CD4-positive, CD25-positive, alpha-beta regulatory T cell (primary cell): ENCODE data around the gene P3H4. TPM values are rescaled to one million over a fixed set of nuclear protein-coding genes. Genes with fewer than 3 reads are reported as not detected.

Experiments used
- ATAC-seq, 2 donors: fragments of 150-1000 bp; cut with Tn5 transposase; one replicate each; pipeline ENCODE4 v1.10.0; 2021; ENCODE audit warnings: low read depth in 2 of 2, moderate number of reproducible peaks in 2 of 2, moderate library complexity in 1 of 2
- DNase-seq, 3 donors: peaks; one replicate each; pipeline versions ENCODE4 v3.0.0 to v3.0.0-alpha.2; 2012 to 2022; ENCODE audit warnings: mixed read lengths in 1 of 3
- H3K27ac ChIP-seq: one replicate; pipeline ENCODE4 v1.7.0; 2013; ENCODE audit warnings: mild to moderate bottlenecking, low read length; ENCODE audit not compliant: insufficient read depth, poor library complexity, severe bottlenecking
- H3K27me3 ChIP-seq: one replicate; pipeline ENCODE4 v1.7.0; 2013; ENCODE audit warnings: low read length; ENCODE audit not compliant: control insufficient read depth, insufficient read depth
- H3K36me3 ChIP-seq: one replicate; pipeline ENCODE4 v1.7.0; 2013; ENCODE audit warnings: mild to moderate bottlenecking, low read length, moderate library complexity; ENCODE audit not compliant: control insufficient read depth, insufficient read depth
- H3K4me1 ChIP-seq: 2 replicates; pipeline ENCODE4 v1.7.0; 2013; ENCODE audit warnings: mild to moderate bottlenecking, low read length; ENCODE audit not compliant: insufficient read depth, control insufficient read depth, poor library complexity, severe bottlenecking
- H3K4me3 ChIP-seq: one replicate; pipeline ENCODE4 v1.7.0; 2013; ENCODE audit warnings: low read depth, mild to moderate bottlenecking, low read length, moderate library complexity
- H3K9me3 ChIP-seq, 2 experiments: 1 replicate in 1 of 2; 2 replicates in 1 of 2; pipeline ENCODE4 v1.7.0; 2013; ENCODE audit warnings: low read length in 2 of 2, mild to moderate bottlenecking in 1 of 2, moderate library complexity in 1 of 2; ENCODE audit not compliant: control insufficient read depth in 2 of 2
- H3K27ac Mint-ChIP-seq, 3 donors: one replicate each; pipeline ENCODE4 v1.8.0; 2020 to 2022; ENCODE audit warnings: mild to moderate bottlenecking in 3 of 3, mixed read lengths in 3 of 3, moderate library complexity in 2 of 3
- H3K27me3 Mint-ChIP-seq: one replicate; pipeline ENCODE4 v1.8.0; 2022; ENCODE audit warnings: mild to moderate bottlenecking, mixed read lengths
- H3K36me3 Mint-ChIP-seq: one replicate; pipeline ENCODE4 v1.8.0; 2020; ENCODE audit warnings: mixed read lengths
- H3K4me1 Mint-ChIP-seq, 4 donors: one replicate each; pipeline ENCODE4 v1.8.0; 2020 to 2022; ENCODE audit warnings: mixed read lengths in 4 of 4, mild to moderate bottlenecking in 1 of 4
- H3K4me3 Mint-ChIP-seq, 4 donors: one replicate each; pipeline ENCODE4 v1.8.0; 2020 to 2022; ENCODE audit warnings: mild to moderate bottlenecking in 4 of 4, mixed read lengths in 4 of 4, moderate library complexity in 3 of 4
- H3K9me3 Mint-ChIP-seq, 7 donors: one replicate each; pipeline ENCODE4 v1.8.0; 2020 to 2022; ENCODE audit warnings: mixed read lengths in 7 of 7, mild to moderate bottlenecking in 3 of 7, moderate library complexity in 2 of 7
- polyA plus RNA-seq, 4 donors: library from polyadenylated mRNA; unstranded; fragments of 300-500 nt; fragmentation: Illumina TruSeq; gene quantifications; one replicate each; pipeline ENCODE4 v1.2.3, GENCODE V29; 2021
- total RNA-seq: library from RNA; stranded (reverse); gene quantifications from one replicate; pipeline ENCODE4 v1.2.3, GENCODE V29; 2022

The P3H4 gene
- total and polyA plus RNA-seq, 5 donors from 2014 or later = 0.59 to 2.9 (median 2.5) TPM

- H3K4me3 ChIP-seq = no peak overlapping the region
- ATAC-seq (no peak), DNase-seq (no peak)
- Mint-ChIP-seq H3K27ac (no peak overlapping the region), H3K4me3 (peak overlapping the region in 2 of 4 donors; percentile 57 to 69), H3K36me3 (no peaks in the 10 kb centered on the region), H3K4me1 (peaks cover 0 to 30% (median 8%) of the 10 kb centered on the region in 4 donors), H3K9me3 (no peaks in the 10 kb centered on the region), H3K27me3 (peaks cover 27% of the 10 kb centered on the region)
- H3K9me3 ChIP-seq = no peaks in the 10 kb centered on the region
- H3K27ac ChIP-seq = no peak overlapping the region
- peaks cover 31% of the 10 kb centered on the region for H3K4me1 ChIP-seq
- no peaks in the 10 kb centered on the region for H3K36me3 ChIP-seq
- H3K27me3 ChIP-seq = no peaks in the 10 kb centered on the region
Measured at GRCh38 chr17:41814195-41814594, 2.4 kb upstream of the P3H4 start.

DNA sequence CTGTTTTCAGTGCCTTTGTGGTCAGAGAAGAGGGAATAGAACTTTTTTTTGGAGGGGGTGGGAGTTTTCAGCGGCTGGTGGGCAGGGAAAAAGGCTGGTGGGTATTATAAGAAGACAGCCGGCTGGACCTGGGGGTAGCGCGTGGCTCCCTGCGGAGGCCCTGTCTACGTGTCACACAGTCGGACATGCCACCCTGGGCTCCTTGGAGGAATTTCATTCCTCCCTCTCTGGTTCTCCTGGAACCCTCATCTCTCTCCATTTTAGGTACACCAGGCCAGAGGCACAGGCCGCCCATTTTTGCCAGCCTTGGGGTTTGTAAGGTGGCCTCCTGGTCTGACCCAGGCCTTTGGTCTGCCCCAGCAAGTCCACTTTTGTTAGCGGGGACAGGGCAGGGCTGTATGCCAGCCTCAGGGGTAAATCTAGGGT lies 2.0 kb upstream of the P3H4 start:
- Histone ChIP-seq H3K4me3 (no peak overlapping the region), H3K4me1 (peaks cover 31% of the 10 kb centered on the region), H3K36me3 (no peaks in the 10 kb centered on the region), H3K27me3 (no peaks in the 10 kb centered on the region), H3K9me3 (no peaks in the 10 kb centered on the region), H3K27ac (no peak overlapping the region)
- ATAC-seq (no peak), DNase-seq (no peak)
- H3K4me3 Mint-ChIP-seq = peak overlapping the region; percentile 66 to 84 (median 74)
- peak overlapping the region in 1 of 3 donors; percentile 63 for H3K27ac Mint-ChIP-seq
- H3K36me3 Mint-ChIP-seq = no peaks in the 10 kb centered on the region
- H3K27me3 Mint-ChIP-seq = peaks cover 27% of the 10 kb centered on the region
- peaks cover 0 to 30% (median 8%) of the 10 kb centered on the region in 4 donors for H3K4me1 Mint-ChIP-seq
- no peaks in the 10 kb centered on the region for H3K9me3 Mint-ChIP-seq

DNA sequence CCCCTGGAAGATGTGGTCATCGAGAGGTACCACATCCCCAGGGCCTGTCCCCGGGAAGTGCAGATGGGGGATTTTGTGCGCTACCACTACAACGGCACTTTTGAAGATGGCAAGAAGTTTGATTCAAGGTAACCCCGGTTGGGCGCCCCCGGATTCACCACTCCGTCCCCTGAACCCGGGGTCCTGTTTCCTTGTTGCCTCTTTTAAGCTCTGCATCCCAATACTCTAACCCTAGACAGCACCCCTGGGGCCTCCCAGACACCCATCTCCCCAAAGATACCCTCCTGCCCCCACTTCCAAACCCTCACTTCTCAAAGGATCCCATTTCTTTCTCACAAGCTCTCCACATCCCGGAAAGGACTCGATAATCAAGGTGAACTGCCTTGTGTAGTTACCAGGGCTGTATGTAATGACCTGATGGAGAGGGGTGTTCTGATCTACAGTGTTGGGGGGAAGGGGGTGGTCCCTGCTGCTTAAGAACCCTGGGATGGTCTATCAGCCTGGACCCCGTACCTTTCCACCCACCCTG lies 1.5 kb upstream of the P3H4 start:
- Mint-ChIP-seq H3K4me1 (peaks cover 0 to 30% (median 8%) of the 10 kb centered on the region in 4 donors), H3K9me3 (no peaks in the 10 kb centered on the region), H3K27me3 (peaks cover 27% of the 10 kb centered on the region), H3K36me3 (no peaks in the 10 kb centered on the region), H3K4me3 (peak overlapping the region; percentile 66 to 84 (median 74)), H3K27ac (peak overlapping the region; percentile 36 to 63 (median 56))
- DNase-seq = no peak
- Histone ChIP-seq H3K27ac (no peak overlapping the region), H3K4me3 (no peak overlapping the region), H3K36me3 (no peaks in the 10 kb centered on the region), H3K27me3 (no peaks in the 10 kb centered on the region), H3K4me1 (peaks cover 31% of the 10 kb centered on the region), H3K9me3 (no peaks in the 10 kb centered on the region)
- ATAC-seq = no peak

DNA sequence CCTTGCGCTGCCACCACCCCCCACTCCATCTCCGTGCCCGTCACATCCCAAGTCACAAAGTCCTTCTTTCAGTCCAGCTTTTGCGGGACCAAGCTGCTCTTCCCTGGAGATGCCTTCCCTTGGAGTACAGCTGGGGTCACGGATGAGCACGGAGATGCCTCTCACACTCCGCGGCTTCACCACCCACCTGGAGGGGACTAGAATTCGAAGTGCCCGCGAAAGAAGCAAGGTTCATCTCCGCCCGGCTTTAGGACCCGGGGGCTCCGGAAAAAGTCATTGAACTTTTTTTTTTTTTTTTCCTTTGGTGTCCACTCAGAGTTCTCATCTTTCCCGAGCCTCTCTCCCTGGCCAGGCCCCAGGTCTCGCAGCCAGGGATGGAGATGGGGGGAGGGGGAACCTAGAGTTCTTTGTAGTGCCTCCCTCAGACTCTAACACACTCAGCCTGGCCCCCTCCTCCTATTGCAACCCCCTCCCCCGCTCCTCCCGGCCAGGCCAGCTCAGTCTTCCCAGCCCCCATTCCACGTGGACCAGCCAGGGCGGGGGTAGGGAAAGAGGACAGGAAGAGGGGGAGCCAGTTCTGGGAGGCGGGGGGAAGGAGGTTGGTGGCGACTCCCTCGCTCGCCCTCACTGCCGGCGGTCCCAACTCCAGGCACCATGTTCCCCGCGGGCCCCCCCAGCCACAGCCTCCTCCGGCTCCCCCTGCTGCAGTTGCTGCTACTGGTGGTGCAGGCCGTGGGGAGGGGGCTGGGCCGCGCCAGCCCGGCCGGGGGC lies 817 bp upstream of the P3H4 start, which contains the start of gene FKBP10:
Gene FKBP10, plus strand, starts transcription at position 624 of the 771 bp plus-strand sequence. Its CDS starts 31 bp downstream, at position 655.
- DNase-seq (peak in 2 of 3 donors; percentile 32 to 47), ATAC-seq (no peak)
- no peaks in the 10 kb centered on the region for H3K36me3 ChIP-seq

DNA sequence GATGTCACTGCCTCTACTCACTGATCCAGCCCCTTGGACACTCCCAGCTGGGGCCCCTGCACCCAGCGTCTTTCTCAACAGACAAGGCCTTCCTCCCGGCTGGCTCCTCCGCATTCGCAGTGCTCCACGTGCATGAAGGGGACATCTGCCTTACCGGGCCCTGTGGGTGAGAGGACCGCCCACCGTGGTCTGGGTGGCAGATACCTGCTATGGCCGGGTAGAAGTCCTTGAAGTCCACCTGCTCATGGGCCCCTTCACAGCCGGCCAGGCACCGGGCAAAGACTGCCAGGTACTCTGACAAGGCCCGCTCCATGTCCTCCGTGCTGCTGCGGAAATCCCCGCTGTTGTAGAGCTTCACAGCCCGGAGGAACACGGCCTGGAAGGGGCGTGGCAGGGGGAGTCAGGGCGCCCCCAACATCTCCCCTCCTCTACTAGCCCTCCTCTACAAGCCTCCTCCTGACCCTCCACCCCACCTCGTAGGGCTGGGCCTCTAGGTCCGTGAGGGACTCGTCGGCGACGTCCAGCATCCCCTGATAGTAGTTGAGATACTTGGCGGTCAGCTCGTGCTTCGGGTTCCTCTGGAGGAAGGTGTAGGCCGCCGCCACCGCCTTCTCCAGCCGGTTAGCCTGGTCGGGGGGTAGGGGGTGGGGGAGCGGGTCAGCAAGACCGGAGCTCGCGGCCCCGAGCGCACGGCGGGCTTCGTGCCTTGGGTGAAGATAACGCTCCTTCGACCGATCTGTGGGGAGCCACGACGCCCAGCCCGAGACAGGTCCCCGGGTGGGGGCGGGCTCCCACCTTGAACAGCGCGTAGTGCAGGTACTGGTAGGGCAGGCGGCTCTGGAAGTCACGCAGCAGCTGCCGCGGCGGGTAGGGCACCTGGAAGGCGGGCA lies 845 bp downstream of the P3H4 start:
- Mint-ChIP-seq H3K27ac (peak overlapping the region in 1 of 3 donors; percentile 45), H3K4me1 (peaks cover 0 to 30% (median 8%) of the 10 kb centered on the region in 4 donors), H3K27me3 (peaks cover 27% of the 10 kb centered on the region), H3K9me3 (no peaks in the 10 kb centered on the region), H3K4me3 (peak overlapping the region; percentile 77 to 88 (median 82)), H3K36me3 (no peaks in the 10 kb centered on the region)
- Histone ChIP-seq H3K4me1 (peaks cover 31% of the 10 kb centered on the region), H3K27me3 (no peaks in the 10 kb centered on the region), H3K36me3 (no peaks in the 10 kb centered on the region), H3K9me3 (no peaks in the 10 kb centered on the region), H3K27ac (no peak overlapping the region), H3K4me3 (peak overlapping the region; percentile 26)
- no peak for DNase-seq
- ATAC-seq = peak; percentile 35 to 39

More for the DNA sequence above, 817 bp upstream of the P3H4 start, which contains the start of gene FKBP10:
- no peaks in the 10 kb centered on the region for H3K9me3 ChIP-seq
- peaks cover 31% of the 10 kb centered on the region for H3K4me1 ChIP-seq
- H3K4me3 ChIP-seq = peak within 1 kb of the TSS; percentile 37
- peak within 1 kb of the TSS; percentile 78 to 94 (median 82) for H3K27ac Mint-ChIP-seq
- H3K27ac ChIP-seq = no peak within 1 kb of the TSS
- H3K4me1 Mint-ChIP-seq = peaks cover 0 to 30% (median 8%) of the 10 kb centered on the region in 4 donors
- H3K27me3 ChIP-seq = no peaks in the 10 kb centered on the region
- H3K27me3 Mint-ChIP-seq = peaks cover 27% of the 10 kb centered on the region
- no peaks in the 10 kb centered on the region for H3K36me3 Mint-ChIP-seq
- no peaks in the 10 kb centered on the region for H3K9me3 Mint-ChIP-seq
- peak within 1 kb of the TSS; percentile 88 to 93 (median 91) for H3K4me3 Mint-ChIP-seq

- Histone ChIP-seq H3K9me3 (no peaks in the 10 kb centered on the region), H3K27me3 (no peaks in the 10 kb centered on the region), H3K4me3 (no peak overlapping the region), H3K36me3 (no peaks in the 10 kb centered on the region), H3K4me1 (peaks cover 18% of the 10 kb centered on the region), H3K27ac (no peak overlapping the region)
- Mint-ChIP-seq H3K4me3 (no peak overlapping the region), H3K36me3 (no peaks in the 10 kb centered on the region), H3K27me3 (peaks cover 13% of the 10 kb centered on the region), H3K4me1 (peaks cover 0 to 14% (median 6%) of the 10 kb centered on the region in 4 donors), H3K9me3 (no peaks in the 10 kb centered on the region), H3K27ac (no peak overlapping the region)
- DNase-seq = no peak
- no peak for ATAC-seq
Measured at GRCh38 chr17:41806685-41807445, 4.9 kb downstream of the P3H4 start.
